Raji (cell line): Measurements from ENCODE around the gene PDCD4.

Experiments used
- POLR2A ChIP-seq: IDR thresholded peaks from 2 replicates; pipeline ENCODE4 v1.6.1; 2011; ENCODE audit warnings: low read depth, low read length, control low read depth; ENCODE audit not compliant: insufficient read depth

The PDCD4 gene

DNA sequence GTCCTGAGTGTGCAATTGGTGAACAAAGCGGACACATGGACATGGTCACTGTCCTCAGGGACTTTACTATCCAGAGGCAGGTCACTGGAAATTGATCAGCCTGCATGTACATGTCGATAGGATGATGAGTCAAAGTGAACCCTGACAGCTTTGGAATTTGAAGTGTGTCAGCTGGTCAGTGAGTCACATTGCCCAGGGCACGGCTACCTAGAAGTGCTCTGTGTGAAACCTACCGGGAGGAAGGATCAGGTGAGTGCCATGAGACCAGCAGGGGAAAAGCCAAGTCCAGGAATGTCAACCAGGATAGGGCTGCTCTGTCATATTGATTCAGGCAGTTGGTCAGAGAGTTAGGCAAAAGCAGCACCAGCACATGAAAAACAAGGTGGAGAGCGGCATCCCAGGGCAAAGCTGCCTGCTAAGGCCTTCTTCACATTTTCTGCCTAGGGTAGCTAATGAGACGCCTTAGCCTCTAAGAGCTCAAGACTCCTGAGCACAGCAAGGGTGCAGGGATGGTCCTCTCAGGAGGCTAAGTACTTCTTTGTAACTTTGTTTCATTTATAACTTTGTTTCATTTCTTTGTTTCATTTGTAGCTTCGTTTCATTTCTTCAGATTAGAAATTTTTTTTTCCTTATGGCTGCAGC, 19.4 kb upstream of the PDCD4 start:
- no peak for TF ChIP-seq POLR2A

- no peak for TF ChIP-seq POLR2A
Observed at GRCh38 chr10:110852947-110853346, 18.8 kb upstream of the PDCD4 start.

GRCh38 chr10:110853921-110854605, 17.7 kb upstream of the PDCD4 start:
- TF ChIP-seq POLR2A: no peak

DNA sequence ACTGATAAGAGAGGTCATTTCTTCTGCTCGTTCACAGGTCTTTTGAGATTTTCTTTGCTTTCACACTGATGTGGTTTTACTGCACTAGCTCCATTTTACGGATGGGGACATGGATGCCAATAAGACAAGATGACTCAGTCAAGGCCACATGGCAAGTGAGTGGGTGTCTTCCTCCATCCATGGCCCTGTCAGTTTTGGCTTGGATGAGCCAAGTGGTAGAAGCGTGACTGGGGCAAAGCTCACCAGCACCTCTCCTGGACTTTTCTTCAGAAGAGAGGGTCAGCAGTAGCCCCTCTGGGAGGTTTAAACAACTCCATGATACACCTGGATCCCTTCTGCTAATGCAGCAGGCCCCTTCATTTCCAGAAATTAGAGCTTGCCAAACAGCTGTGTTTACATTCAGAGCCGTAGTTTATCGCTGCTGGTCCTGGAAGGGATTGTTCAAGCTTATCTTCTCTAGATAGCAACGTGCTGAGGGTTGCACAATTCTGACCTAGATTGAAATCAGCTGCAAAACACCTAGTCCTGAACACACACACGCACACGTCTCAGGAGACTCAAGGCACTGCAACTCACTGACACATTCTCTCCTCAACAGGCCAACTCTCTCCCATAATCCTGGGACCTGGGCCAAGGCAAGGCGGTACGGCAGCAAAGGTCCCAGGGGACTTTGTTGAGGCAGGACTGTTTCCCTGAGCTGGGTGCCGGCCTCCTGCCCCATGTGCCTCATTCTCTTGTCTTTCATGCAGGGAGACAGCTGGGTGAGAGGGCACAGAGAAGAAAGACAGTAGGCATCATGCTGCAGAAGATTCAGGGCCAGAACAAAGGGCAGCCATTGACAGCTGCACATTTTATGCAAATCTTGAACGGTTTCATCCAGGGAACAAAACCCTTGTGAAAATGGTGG, 14.2 kb upstream of the PDCD4 start:
- no peak for TF ChIP-seq POLR2A

GRCh38 chr10:110858297-110858934, 13.3 kb upstream of the PDCD4 start:
- TF ChIP-seq POLR2A: no peak

- TF ChIP-seq POLR2A: no peak
Observed at GRCh38 chr10:110859206-110859972, 12.3 kb upstream of the PDCD4 start.

GRCh38 chr10:110859973-110860376, 11.8 kb upstream of the PDCD4 start:
- TF ChIP-seq POLR2A: no peak

- TF ChIP-seq POLR2A: no peak
Observed at GRCh38 chr10:110860576-110861241, 11.0 kb upstream of the PDCD4 start.

- TF ChIP-seq POLR2A: no peak
Observed at GRCh38 chr10:110861476-110861875, 10.3 kb upstream of the PDCD4 start.

GRCh38 chr10:110861930-110862649, 9.6 kb upstream of the PDCD4 start:
- TF ChIP-seq POLR2A: no peak

GRCh38 chr10:110862961-110863360, 8.8 kb upstream of the PDCD4 start:
- no peak for TF ChIP-seq POLR2A

- TF ChIP-seq POLR2A: no peak
Observed at GRCh38 chr10:110863361-110863760, 8.4 kb upstream of the PDCD4 start.

GRCh38 chr10:110863956-110864355, 7.8 kb upstream of the PDCD4 start:
- no peak for TF ChIP-seq POLR2A
